DOHH2 (cell line): ENCODE data around the gene NPAS3.

Source experiments
- EZH2phosphoT487 ChIP-seq: fragments of 200-600 bp; sonication (generic); IDR thresholded peaks from 2 replicates; pipeline ENCODE4 v1.6.1; 2017; ENCODE audit warnings: borderline replicate concordance, mild to moderate bottlenecking, antibody characterized with exemption, low read length, moderate library complexity, mixed read lengths
- TF ChIP-seq, protein P1 (sequence below): fragments of 200-600 bp; sonication (generic); IDR thresholded peaks from one replicate; pipeline ENCODE4 v1.5.1; 2014; ENCODE audit warnings: antibody characterized with exemption, mild to moderate bottlenecking, low read depth, low read length; ENCODE audit not compliant: poor library complexity, severe bottlenecking

DNA sequence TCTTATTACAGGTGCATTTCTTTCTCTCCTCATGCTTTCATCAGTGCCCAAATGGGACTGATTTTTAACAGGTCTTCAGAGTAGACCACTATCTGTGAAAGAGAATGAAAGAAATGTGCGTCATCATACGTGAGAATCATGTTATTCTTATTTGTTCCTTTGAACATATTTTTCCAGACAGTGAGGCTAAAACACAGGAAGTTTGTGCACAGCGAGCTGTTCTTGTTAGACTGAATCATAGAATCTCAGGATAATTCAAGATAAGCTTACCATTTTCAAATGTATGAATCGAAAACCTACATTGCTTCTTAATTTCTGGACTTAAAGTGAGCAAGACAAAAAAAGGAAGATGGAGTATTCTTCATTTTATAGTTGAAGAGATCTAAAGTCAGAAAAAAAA lies 629.1 kb downstream of the NPAS3 start:
- TF ChIP-seq, protein P1, sequence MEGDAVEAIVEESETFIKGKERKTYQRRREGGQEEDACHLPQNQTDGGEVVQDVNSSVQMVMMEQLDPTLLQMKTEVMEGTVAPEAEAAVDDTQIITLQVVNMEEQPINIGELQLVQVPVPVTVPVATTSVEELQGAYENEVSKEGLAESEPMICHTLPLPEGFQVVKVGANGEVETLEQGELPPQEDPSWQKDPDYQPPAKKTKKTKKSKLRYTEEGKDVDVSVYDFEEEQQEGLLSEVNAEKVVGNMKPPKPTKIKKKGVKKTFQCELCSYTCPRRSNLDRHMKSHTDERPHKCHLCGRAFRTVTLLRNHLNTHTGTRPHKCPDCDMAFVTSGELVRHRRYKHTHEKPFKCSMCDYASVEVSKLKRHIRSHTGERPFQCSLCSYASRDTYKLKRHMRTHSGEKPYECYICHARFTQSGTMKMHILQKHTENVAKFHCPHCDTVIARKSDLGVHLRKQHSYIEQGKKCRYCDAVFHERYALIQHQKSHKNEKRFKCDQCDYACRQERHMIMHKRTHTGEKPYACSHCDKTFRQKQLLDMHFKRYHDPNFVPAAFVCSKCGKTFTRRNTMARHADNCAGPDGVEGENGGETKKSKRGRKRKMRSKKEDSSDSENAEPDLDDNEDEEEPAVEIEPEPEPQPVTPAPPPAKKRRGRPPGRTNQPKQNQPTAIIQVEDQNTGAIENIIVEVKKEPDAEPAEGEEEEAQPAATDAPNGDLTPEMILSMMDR: no peak
- TF ChIP-seq EZH2phosphoT487: no peak
